HG02759 (cell line): Measurements from ENCODE around the gene FOXA1.

Experiments used
- ATAC-seq: cut with Tn5 transposase; IDR thresholded peaks from one replicate; pipeline ENCODE4 v1.9.1; 2021; ENCODE audit warnings: mild to moderate bottlenecking, moderate library complexity; ENCODE audit not compliant: unreplicated experiment

FOXA1 gene

GRCh38 chr14:37602605-37603453 is 7.8 kb upstream of the FOXA1 start:
- ATAC-seq = no peak

GRCh38 chr14:37601865-37602264 is 6.8 kb upstream of the FOXA1 start:
- no peak for ATAC-seq

GRCh38 chr14:37600880-37601741 is 6.1 kb upstream of the FOXA1 start:
- no peak for ATAC-seq

GRCh38 chr14:37599507-37600368 is 4.7 kb upstream of the FOXA1 start:
- ATAC-seq = no peak

- no peak for ATAC-seq
Measured at GRCh38 chr14:37598747-37599506, 3.9 kb upstream of the FOXA1 start.

GRCh38 chr14:37597914-37598746 is 3.1 kb upstream of the FOXA1 start:
- no peak for ATAC-seq

- ATAC-seq = no peak
Measured at GRCh38 chr14:37597538-37597913, 2.5 kb upstream of the FOXA1 start.

- no peak for ATAC-seq
Measured at GRCh38 chr14:37596790-37597472, 1.9 kb upstream of the FOXA1 start.

GRCh38 chr14:37595809-37596621 is 966 bp upstream of the FOXA1 start:
- peak; percentile 63 for ATAC-seq

GRCh38 chr14:37594238-37594970 is 645 bp downstream of the FOXA1 start:
- ATAC-seq = no peak

- no peak for ATAC-seq
Measured at GRCh38 chr14:37593511-37594237, 1.4 kb downstream of the FOXA1 start.

GRCh38 chr14:37592482-37593408 is 2.3 kb downstream of the FOXA1 start:
- ATAC-seq = no peak

GRCh38 chr14:37591941-37592481 is 3.0 kb downstream of the FOXA1 start:
- ATAC-seq = no peak

GRCh38 chr14:37591311-37591940 is 3.6 kb downstream of the FOXA1 start:
- ATAC-seq = no peak
